HCT116 (cell line): ENCODE data around the gene CCDC106. TPM values are rescaled to one million over a fixed set of nuclear protein-coding genes. Genes with fewer than 3 reads are reported as not detected.

Source experiments
- ATAC-seq: fragments of 200-7000 bp; cut with Tn5 transposase; 2 replicates; pipeline ENCODE4 v1.9.1; 2020; ENCODE audit warnings: mild to moderate bottlenecking, moderate library complexity
- BruUV-seq: library from RNA; stranded (reverse); fragments of 400-500 nt; replicated peaks from 2 replicates; lab custom pipeline; 2021; lab: Mats Ljungman, UMichigan
- CTCF ChIA-PET: fragments of 300-600 bp; sonication (Branson Sonifier 250); formaldehyde crosslinking; loops from one replicate; lab custom pipeline; 2021; ENCODE audit warnings: antibody characterized with exemption; lab: Charles Lee
- POLR2A ChIA-PET: fragments of 300-600, 350-600 bp; sonication (Branson Sonifier 250); formaldehyde crosslinking; loops from one replicate; lab custom pipeline; 2021; ENCODE audit warnings: antibody characterized with exemption; lab: Charles Lee
- RAD21 ChIA-PET, 2 experiments: fragments of 300-600 bp; sonication (Branson Sonifier 250); formaldehyde crosslinking; loops; one replicate each; lab custom pipeline; 2023; ENCODE audit warnings: low total read pairs in 2 of 2; ENCODE audit not compliant: uncharacterized antibody in 2 of 2, unreplicated experiment in 2 of 2, low non-redundant PET in 1 of 2; lab: Charles Lee
- DNase-seq: peaks from one replicate; pipeline ENCODE4 v3.0.0-alpha.2; 2010; ENCODE audit warnings: low read depth, low spot score
- H2AFZ ChIP-seq: fragments of 200-600 bp; shearing (Covaris generic), sonication (generic); 2 replicates; pipeline ENCODE4 v1.6.1; 2017; ENCODE audit warnings: low read depth, mixed run types, mixed read lengths, antibody characterized with exemption, low read length; ENCODE audit not compliant: poor library complexity, severe bottlenecking
- H3K27ac ChIP-seq: 2 replicates; pipeline ENCODE4 v1.5.1; 2012; ENCODE audit warnings: low read depth, low read length
- H3K27me3 ChIP-seq: fragments of 200-600 bp; sonication (generic); 2 replicates; pipeline ENCODE4 v1.6.1; 2016; ENCODE audit warnings: mixed run types, low read length, mixed read lengths; ENCODE audit not compliant: insufficient read depth
- H3K36me3 ChIP-seq, 2 experiments: fragments of 200-500 bp in 1 of 2; fragments of 200-600 bp in 1 of 2; sonication (Bioruptor generic) in 1 of 2; sonication (generic) in 1 of 2; 2 replicates each; pipeline versions ENCODE4 v1.5.1 to v1.6.1; 2014 to 2016; ENCODE audit warnings: low read length in 2 of 2, inconsistent platforms in 1 of 2, mixed read lengths in 1 of 2, mixed run types in 1 of 2; ENCODE audit not compliant: insufficient read depth in 2 of 2, control insufficient read depth in 1 of 2
- H3K4me1 ChIP-seq, 2 experiments: fragments of 200-600 bp in 1 of 2; sonication (generic) in 1 of 2; 2 replicates each; pipeline versions ENCODE4 v1.5.1 to v1.6.1; 2012 to 2017; ENCODE audit warnings: low read length in 2 of 2, inconsistent platforms in 1 of 2, mild to moderate bottlenecking in 1 of 2, mixed read lengths in 1 of 2, mixed run types in 1 of 2, moderate library complexity in 1 of 2; ENCODE audit not compliant: insufficient read depth in 2 of 2, control insufficient read depth in 1 of 2
- H3K4me2 ChIP-seq: fragments of 200-600 bp; sonication (generic); 2 replicates; pipeline ENCODE4 v1.6.1; 2017; ENCODE audit warnings: mixed run types, low read length, mixed read lengths
- H3K4me3 ChIP-seq, 2 experiments: fragments of 200-600 bp in 1 of 2; sonication (generic) in 1 of 2; replicated peaks in 1 of 2; 2 replicates each; pipeline ENCODE4 v1.5.1; 2011 to 2016; ENCODE audit warnings: low read length in 2 of 2, control low read depth in 1 of 2, low read depth in 1 of 2, mild to moderate bottlenecking in 1 of 2, mixed read lengths in 1 of 2, mixed run types in 1 of 2
- H3K79me2 ChIP-seq: fragments of 200-600 bp; sonication (generic); 2 replicates; pipeline ENCODE4 v1.6.1; 2017; ENCODE audit warnings: mild to moderate bottlenecking, mixed run types, low read length, moderate library complexity, mixed read lengths; ENCODE audit not compliant: insufficient read depth
- H3K9ac ChIP-seq: fragments of 200-600 bp; sonication (generic); 2 replicates; pipeline ENCODE4 v1.6.1; 2016; ENCODE audit warnings: low read length, mixed read lengths
- H3K9me2 ChIP-seq: fragments of 200-600 bp; sonication (generic), shearing (Covaris generic); 2 replicates; pipeline ENCODE4 v1.6.1; 2017; ENCODE audit warnings: mixed run types, mild to moderate bottlenecking, moderate library complexity; ENCODE audit not compliant: insufficient read depth
- H3K9me3 ChIP-seq, 2 experiments: fragments of 200-500 bp in 1 of 2; fragments of 200-600 bp in 1 of 2; sonication (Bioruptor generic) in 1 of 2; sonication (generic) in 1 of 2; 2 replicates each; pipeline ENCODE4 v1.6.1; 2014 to 2017; ENCODE audit warnings: low read length in 2 of 2, mixed read lengths in 2 of 2, inconsistent platforms in 1 of 2, low read depth in 1 of 2, mild to moderate bottlenecking in 1 of 2, mixed run types in 1 of 2, moderate library complexity in 1 of 2; ENCODE audit not compliant: control insufficient read depth in 1 of 2, insufficient read depth in 1 of 2
- H4K20me1 ChIP-seq: fragments of 200-600 bp; sonication (generic), shearing (Covaris generic); 2 replicates; pipeline ENCODE4 v1.6.1; 2017; ENCODE audit warnings: mixed run types, mild to moderate bottlenecking, moderate library complexity; ENCODE audit not compliant: insufficient read depth
- CBX3 ChIP-seq: IDR thresholded peaks from 2 replicates; pipeline ENCODE4 v1.6.1; 2012; ENCODE audit warnings: low read depth
- MAX ChIP-seq: IDR thresholded peaks from 2 replicates; pipeline ENCODE4 v1.6.1; 2012
- POLR2AphosphoS5 ChIP-seq: IDR thresholded peaks from 2 replicates; pipeline ENCODE4 v1.6.1; 2011; ENCODE audit warnings: mild to moderate bottlenecking, low read depth, low read length, moderate library complexity
- YY1 ChIP-seq: IDR thresholded peaks from 2 replicates; pipeline ENCODE4 v1.6.1; 2011; ENCODE audit warnings: low read length, low read depth, moderate library complexity, mild to moderate bottlenecking; ENCODE audit not compliant: insufficient replicate concordance; ENCODE audit errors: extremely low read depth
- ZBTB33 ChIP-seq: IDR thresholded peaks from 2 replicates; pipeline ENCODE4 v1.6.1; 2011; ENCODE audit warnings: mild to moderate bottlenecking, low read length, moderate library complexity; ENCODE audit not compliant: insufficient replicate concordance; ENCODE audit errors: extremely low read depth
- intact Hi-C: fragments of 100-400 bp; cut with micrococcal nuclease; formaldehyde crosslinking; loops from 2 replicates; pipeline ENCODE4 v1.10.0; 2022
- total RNA-seq: library from RNA; stranded (reverse); gene quantifications from one replicate; pipeline ENCODE4 v1.2.1, GENCODE V29; 2021; ENCODE audit not compliant: unreplicated experiment
- TF ChIP-seq, protein P1 (sequence below), 3 experiments: fragments of 200-600 bp in 1 of 3; sonication (generic) in 1 of 3; IDR thresholded peaks in 2 of 3; conservative IDR thresholded peaks in 1 of 3; 2 replicates each; pipeline ENCODE4 v1.5.1; 2012 to 2017; ENCODE audit warnings: low read depth in 2 of 3, low read length in 2 of 3, antibody characterized with exemption in 1 of 3, borderline replicate concordance in 1 of 3, control low read depth in 1 of 3, mild to moderate bottlenecking in 1 of 3, mixed read lengths in 1 of 3, mixed run types in 1 of 3, moderate library complexity in 1 of 3; ENCODE audit not compliant: insufficient read depth in 1 of 3

The CCDC106 gene
- total RNA-seq, 1 experiment from 2014 or later, result 1.0 TPM

GRCh38 chr19:55638864-55639359, 9.1 kb upstream of the CCDC106 start:
- CTCF ChIA-PET, result no interaction called here
- Histone ChIP-seq H3K4me3 (peak overlapping the region; percentile 9 to 17; a peak in 2 of 4 replicates), H3K9me3 (no peaks in the 10 kb centered on the region), H3K9ac (no peak overlapping the region), H3K4me2 (peak overlapping the region; percentile 75), H2AFZ (no peak overlapping the region), H4K20me1 (no peaks in the 10 kb centered on the region), H3K27me3 (no peaks in the 10 kb centered on the region), H3K79me2 (peaks cover 73% of the 10 kb centered on the region), H3K36me3 (0 out of 4 replicates have a peak, but pooled peaks cover 0 to 3% of the 10 kb centered on the region in 2 experiments), H3K27ac (peak overlapping the region; percentile 96), H3K4me1 (peaks cover 24 to 60% of the 10 kb centered on the region in 2 experiments), H3K9me2 (no peaks in the 10 kb centered on the region)
- ATAC-seq (peak; percentile 26), DNase-seq (no peak)
- BruUV-seq, result no TSS peak
- intact Hi-C loops, result loop anchor here (10.0 kb wide), 2 partner anchors 494 to 984 kb away; partner anchors contain the start of gene TNNT1
- RAD21 ChIA-PET, result no interaction called here
- peak; percentile 45 for TF ChIP-seq POLR2AphosphoS5
- 0 out of 2 replicates have a peak, but pooled peaks have one; percentile 28 for TF ChIP-seq MAX
- TF ChIP-seq, protein P1, sequence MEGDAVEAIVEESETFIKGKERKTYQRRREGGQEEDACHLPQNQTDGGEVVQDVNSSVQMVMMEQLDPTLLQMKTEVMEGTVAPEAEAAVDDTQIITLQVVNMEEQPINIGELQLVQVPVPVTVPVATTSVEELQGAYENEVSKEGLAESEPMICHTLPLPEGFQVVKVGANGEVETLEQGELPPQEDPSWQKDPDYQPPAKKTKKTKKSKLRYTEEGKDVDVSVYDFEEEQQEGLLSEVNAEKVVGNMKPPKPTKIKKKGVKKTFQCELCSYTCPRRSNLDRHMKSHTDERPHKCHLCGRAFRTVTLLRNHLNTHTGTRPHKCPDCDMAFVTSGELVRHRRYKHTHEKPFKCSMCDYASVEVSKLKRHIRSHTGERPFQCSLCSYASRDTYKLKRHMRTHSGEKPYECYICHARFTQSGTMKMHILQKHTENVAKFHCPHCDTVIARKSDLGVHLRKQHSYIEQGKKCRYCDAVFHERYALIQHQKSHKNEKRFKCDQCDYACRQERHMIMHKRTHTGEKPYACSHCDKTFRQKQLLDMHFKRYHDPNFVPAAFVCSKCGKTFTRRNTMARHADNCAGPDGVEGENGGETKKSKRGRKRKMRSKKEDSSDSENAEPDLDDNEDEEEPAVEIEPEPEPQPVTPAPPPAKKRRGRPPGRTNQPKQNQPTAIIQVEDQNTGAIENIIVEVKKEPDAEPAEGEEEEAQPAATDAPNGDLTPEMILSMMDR (IDR thresholded peaks at IDR 0.05 in 2 of 3, conservative IDR thresholded peaks at IDR 0.05 in 1 of 3; ENCODE audit: borderline replicate concordance in 1 of 3, insufficient read depth in 1 of 3, low read depth in 2 of 3, low read length in 2 of 3), result peak; percentile 78 to 85 (median 81)
- TF ChIP-seq ZBTB33, result no peak
- no peak; the same call in 1 of the 2 replicates for TF ChIP-seq CBX3
- peak; percentile 87 for TF ChIP-seq YY1
- TF ChIP-seq, all 23 proteins: peak for 4
- POLR2A ChIA-PET, result no interaction called here
